ENCODE measurements around the gene ETV3L.

Gene ETV3L

GRCh38 chr1:157134442-157134841 is 34.8 kb upstream of the ETV3L start:
- Histone ChIP-seq H3K4me3 (no peak overlapping the region), H3K27ac (peak overlapping the region in 1 of 21 experiments; percentile 0)

DNA sequence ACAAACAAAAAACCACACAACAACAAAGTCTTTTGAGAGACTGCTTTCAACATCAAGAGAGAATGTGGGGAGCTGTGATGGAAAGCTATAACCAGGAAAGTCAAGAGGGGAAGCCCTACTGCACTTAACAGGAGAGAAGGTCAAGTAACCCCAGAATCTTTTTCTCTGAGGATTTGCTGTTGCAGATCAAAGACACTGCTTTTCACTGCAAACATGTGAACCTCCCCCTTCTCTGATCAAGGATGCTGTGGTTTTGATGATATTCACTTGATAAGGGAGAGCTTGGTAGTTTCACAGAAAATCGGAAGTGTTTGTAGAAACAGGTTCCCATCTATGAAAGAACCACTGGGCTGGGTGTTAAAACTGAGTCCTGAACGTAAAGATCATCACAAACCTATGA is 33.8 kb upstream of the ETV3L start:
- H3K4me3 ChIP-seq: no peak overlapping the region
- peak overlapping the region in 3 of 21 experiments; percentile 2 to 34 (median 19) for H3K27ac ChIP-seq

DNA sequence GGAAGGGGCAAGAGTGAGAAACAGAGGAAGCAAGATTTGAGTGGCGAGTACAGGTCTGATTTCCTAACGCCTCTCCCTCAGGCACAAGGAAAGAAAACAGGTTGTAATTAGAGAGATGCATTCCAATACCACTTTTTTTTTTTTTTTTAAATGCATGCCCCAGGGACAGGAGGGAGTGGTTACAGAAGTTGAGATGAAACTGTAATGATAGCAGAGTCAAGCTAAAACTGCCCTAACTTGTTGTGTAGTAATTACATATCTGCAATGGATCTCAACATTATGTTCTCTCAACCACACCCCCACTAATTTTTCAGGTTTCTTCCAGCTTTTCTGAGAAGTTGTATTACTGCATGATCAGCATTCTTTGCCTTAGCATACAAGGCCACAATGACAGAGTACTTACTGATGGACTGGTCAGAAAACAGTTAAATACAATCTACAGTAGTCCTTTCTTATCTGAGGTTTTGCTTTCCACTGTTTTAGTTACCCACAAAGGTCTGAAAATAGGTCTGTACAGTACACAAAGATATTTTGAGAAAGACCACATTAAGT is 33.1 kb upstream of the ETV3L start:
- peak overlapping the region in 4 of 21 experiments; percentile 7 to 34 (median 18) for H3K27ac ChIP-seq

DNA sequence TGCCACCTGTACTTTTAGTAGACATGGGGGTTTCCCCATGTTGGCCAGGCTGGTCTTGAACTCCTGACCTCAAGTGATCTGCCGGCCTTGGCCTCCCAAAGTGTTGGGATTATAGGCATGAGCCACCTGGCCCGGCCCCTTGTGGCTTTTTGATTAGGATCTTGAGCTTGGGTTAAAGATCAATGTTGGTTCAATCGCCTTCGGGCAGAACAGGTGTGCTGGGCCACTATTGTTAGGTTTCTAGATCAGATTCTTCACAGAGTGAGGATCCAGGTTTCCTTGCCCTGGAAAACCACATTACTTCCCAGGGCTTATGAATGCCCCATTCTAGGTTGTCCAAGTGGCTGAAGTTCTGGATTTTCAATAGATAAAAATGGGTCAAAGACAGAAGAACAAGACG is 32.5 kb upstream of the ETV3L start:
- Histone ChIP-seq H3K4me3 (no peak overlapping the region), H3K27ac (peak overlapping the region in 1 of 21 experiments; percentile 17)

More for the DNA sequence above, 33.1 kb upstream of the ETV3L start:
- H3K4me3 ChIP-seq: no peak overlapping the region

DNA sequence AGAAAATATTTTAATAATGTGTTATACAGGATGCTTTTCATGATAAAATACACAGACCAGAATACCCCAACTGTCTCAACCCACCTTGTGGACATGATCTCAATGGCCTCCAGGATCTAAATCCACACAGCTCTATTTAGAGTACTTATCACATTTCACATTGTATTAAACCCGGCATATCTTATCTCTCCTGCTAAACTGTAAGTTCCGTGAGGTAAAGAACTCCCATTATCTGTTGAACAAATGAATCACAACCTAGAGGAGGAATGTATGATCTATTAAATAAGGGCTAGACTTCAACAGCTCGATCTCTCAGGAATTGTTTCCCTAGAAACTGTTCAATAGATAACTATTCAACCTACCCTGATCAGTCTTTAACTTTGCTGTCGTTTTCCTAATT is 31.7 kb upstream of the ETV3L start:
- no peak overlapping the region for H3K4me3 ChIP-seq
- H3K27ac ChIP-seq: no peak overlapping the region

DNA sequence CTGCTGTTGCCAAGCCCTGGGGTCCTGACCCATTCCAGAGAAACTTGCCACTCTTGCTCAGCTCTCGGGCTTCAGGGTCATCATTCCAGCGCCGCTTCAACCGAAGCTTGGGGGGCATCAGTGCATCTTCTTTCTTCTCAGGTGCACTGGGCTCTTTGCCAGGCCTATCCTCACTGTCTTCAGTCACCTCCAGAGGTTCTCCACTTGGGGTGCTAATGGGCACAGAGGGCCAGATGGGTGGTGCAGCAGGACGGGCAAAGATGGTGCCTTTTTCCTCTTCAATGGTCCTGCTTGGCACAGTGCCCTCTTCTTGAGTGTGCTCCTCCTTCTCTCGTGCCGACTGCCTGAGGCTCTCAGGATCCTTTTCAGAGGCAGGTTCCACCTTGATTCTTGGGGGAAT is 25.2 kb upstream of the ETV3L start:
- no peak overlapping the region for H3K4me3 ChIP-seq
- H3K27ac ChIP-seq: no peak overlapping the region

- Histone ChIP-seq H3K4me3 (no peak overlapping the region), H3K27ac (no peak overlapping the region)
Measured at GRCh38 chr1:157119448-157119847, 19.8 kb upstream of the ETV3L start.

DNA sequence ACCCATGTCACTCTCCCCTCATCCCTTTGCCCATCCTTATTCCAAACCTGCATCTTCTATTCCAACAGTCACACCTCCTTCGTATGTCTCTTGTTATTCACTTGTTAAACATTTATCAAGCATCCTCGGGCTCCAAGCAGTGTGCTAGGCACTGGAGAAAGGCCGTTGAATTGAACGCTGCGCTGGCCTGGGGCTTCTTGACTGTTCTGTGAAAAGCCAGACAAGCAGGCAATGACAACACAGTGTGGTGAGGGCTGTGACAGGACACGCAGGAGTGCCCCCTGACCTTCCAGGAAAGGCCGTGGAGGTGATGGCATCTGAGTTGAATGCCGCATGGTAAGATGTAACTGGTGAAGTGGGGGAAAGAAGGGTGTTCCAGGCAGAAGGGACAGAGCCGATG is 19.4 kb upstream of the ETV3L start:
- Histone ChIP-seq H3K4me3 (no peak overlapping the region), H3K27ac (no peak overlapping the region)

DNA sequence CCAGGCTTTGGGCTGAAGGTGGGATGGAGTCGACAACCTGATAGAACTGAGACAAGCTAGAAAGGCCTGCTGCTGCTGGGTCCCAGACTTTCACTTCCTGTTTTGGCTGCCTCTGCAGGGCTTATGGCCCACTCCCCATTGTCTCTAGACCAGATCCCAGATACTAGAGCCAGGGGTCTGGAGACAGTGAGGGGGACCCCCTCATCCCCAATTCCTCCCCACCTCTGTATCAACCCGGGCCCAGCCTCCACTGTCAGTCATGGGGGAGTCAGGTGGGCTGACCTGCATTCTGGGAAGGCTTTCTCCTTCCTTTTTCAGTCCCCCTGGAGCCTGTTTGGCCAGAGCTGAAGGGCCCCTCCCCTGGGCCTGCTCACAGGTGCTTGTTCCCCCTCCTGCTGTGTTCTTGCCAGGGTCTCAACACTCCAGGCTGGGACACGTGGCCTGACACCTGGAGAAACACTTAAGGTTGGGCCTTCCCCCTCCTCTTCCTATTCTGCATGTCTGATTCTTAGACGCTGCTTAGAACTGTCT is 18.0 kb upstream of the ETV3L start:
- no peak overlapping the region for H3K4me3 ChIP-seq
- no peak overlapping the region for H3K27ac ChIP-seq

- H3K4me3 ChIP-seq: no peak overlapping the region
Measured at GRCh38 chr1:157116737-157117103, 17.1 kb upstream of the ETV3L start.

DNA sequence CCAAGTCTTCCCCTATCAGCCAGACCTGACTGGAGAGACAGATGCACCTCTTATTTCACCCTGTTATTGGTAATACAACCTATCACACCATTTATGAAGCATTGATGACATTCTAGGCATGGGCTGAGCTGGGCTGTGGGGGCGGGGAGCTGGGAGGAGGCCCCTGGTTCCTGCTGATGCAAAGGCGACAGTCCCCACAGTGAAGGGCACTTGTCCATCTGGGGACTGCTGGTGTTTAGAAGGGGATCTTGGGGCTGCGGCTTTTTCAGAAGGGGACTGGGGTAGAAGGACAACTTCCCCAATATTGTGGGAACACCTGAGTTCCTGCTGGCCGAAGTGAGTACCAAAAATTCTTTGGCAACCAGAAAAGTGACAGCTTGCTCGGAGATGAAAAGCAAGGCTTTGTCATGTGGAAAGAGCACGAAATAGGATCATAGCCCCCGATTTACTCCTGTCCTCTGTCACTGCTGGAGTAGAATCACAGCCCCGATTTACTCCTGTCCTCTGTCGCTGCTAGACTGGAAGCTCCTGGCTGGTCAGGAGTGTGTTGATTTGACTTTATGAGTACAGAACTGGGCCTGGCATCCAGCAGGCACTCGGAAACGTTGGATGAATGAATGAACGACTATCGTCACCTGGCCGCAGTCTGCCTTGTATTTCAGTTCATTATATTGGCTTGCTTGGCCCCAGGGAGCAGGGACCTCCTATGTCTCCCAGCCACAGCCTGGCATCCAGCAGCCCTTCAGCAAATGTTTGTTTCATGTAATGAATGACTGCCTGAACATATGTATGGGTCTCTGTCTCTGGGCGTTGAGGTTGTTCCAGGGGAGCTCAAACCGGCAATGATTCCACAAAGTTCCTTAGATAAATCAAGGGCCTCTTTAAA is 16.5 kb upstream of the ETV3L start:
- H3K4me3 ChIP-seq: no peak overlapping the region
- H3K27ac ChIP-seq: no peak overlapping the region

More at GRCh38 chr1:157116737-157117103, 17.1 kb upstream of the ETV3L start:
- H3K27ac ChIP-seq: no peak overlapping the region

- no peak overlapping the region for H3K27ac ChIP-seq
- no peak overlapping the region for H3K4me3 ChIP-seq
Measured at GRCh38 chr1:157115429-157115838, 15.8 kb upstream of the ETV3L start.

GRCh38 chr1:157114183-157115121 is 14.8 kb upstream of the ETV3L start:
- Histone ChIP-seq H3K27ac (no peak overlapping the region), H3K4me3 (no peak overlapping the region)

DNA sequence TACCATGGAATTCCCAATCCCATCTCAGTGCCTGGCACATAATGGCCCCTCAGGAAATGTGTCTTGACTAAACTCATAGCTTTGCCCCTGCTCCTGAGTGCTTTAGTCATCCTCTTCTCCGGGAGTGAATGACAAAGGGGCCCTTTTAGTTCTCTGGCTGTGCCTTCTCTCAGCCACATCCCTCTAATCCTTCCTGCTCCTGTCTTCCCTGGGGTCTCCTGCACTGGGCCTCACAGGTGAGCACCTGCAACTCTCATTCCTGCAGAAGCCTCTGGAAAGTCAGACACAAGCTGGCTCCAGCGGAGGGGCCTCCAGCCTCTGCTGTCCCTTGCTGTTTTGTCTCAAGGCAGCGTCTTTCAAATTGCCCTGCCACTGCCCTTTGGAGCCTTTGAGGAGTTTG is 14.0 kb upstream of the ETV3L start:
- no peak overlapping the region for H3K4me3 ChIP-seq
- no peak overlapping the region for H3K27ac ChIP-seq

DNA sequence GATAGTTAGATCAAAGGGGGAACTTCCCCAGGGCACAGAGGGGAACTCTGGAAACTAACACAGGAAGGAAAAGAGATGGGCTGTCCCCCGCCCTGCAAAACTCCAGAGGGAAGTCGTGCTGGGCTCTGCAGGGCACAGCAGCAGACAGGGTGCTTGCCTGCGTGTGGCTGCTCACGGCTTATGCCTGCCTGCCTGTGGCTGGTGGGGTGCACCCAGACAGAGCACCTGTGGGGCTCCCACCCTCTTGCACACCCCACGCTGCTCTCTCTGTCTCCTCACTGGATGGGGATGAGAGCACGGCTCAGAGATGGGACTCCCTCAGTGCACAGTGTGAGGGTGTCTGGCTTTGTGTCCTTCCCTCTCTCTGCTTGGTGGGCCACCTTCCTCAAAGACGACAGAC is 13.5 kb upstream of the ETV3L start:
- Histone ChIP-seq H3K4me3 (no peak overlapping the region), H3K27ac (no peak overlapping the region)

DNA sequence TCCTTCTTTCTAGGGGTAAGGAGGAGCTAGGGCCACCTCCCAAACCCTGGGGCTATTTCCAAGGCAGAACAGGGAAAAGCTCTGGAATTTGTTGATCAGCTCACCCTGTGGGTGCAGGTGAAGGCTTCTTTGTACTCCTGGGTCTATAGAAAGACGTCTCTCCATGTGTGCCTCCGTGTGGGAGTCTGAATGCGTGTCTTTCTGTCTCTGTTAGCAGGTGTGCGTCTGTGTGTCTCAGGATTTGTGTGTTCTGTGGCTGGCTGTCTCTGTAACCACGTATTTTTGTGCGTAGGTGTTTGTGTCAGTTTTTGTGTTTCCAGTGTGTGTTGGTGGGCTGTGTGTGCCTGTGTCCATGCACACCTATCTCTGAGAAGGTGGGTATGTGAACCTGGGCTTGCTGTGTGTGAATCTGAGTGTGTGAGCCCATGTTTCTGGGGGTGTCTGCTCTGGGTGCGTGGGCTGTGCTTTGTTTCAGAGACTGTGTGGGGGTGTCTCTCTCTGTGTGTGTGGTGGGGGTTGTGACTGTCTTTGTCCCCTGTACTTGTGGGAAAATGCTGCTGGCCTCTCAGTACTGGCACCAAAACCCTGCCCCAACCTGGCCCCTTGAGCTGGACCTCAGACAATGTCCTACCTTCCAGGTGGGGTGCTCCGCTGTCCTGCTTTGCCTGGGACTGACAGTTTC is 12.7 kb upstream of the ETV3L start:
- Histone ChIP-seq H3K4me3 (no peak overlapping the region), H3K27ac (no peak overlapping the region)

DNA sequence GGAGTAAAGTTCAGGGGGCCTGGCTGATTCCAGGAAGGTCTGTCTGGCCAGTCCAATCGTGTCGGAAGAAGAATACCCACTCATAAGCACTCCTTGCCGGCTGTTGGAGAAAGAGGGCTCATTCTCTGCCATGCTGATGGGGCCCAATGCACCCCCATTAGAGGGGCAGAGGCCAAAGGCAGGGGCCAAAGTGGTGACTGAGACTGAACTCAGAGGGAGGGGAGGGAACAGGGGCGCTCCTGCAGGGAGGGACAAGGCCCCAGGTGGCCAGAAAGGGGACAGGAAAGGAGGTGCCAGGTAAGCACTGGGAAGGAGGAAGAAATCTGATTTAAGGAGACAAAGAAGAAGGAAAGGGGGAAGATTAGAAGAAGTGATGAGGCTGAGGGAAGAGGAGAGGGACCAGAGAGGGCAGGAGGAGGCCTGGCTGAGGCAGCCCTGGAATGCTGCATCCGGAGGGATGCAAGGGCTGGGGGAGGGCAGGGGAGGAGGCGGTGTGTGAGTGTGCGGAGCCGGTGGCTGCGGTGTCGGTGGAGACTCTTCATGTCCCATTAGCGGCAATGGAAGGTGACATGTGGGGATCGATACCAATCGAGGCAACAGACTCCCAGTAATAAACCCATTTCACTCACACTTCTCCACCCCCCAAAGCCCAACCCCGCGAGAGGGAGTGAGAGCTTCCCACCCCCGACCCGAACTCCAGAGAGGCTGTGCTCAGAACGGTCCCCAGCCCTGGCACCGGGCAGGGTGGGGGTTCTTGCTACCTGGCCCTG is 12.0 kb upstream of the ETV3L start:
- Histone ChIP-seq H3K4me3 (no peak overlapping the region), H3K27ac (no peak overlapping the region)

GRCh38 chr1:157110686-157111085 is 11.1 kb upstream of the ETV3L start:
- H3K4me3 ChIP-seq: no peak overlapping the region
- H3K27ac ChIP-seq: no peak overlapping the region

- Histone ChIP-seq H3K4me3 (no peak overlapping the region), H3K27ac (no peak overlapping the region)
Measured at GRCh38 chr1:157110003-157110402, 10.4 kb upstream of the ETV3L start.

All from skin epidermis (tissue), 12 donors.